Measurements from ENCODE around the gene RCOR1. TPM values are rescaled to one million over a fixed set of nuclear protein-coding genes. Genes with fewer than 3 reads are reported as not detected.

Gene RCOR1
- total and polyA plus RNA-seq, 11 donors, result 2.7 to 20.9 (median 12.1) TPM

- WGBS, 4 donors, result 74 to 82% (median 80%) methylated on average over 7 of the region's 7 CpGs
- TF ChIP-seq POLR2A (IDR thresholded peaks at IDR 0.05) (no peak), CTCF (IDR thresholded peaks at IDR 0.05) (no peak)
- no peak for DNase-seq
- no peaks in the 10 kb centered on the region for H3K27me3 ChIP-seq
- ATAC-seq, result no peak
- no peaks in the 10 kb centered on the region for H3K9me3 ChIP-seq
- no peak overlapping the region for H3K27ac ChIP-seq
- peaks cover 0 to 13% (median 0%) of the 10 kb centered on the region in 12 donors for H3K4me1 ChIP-seq
- intact Hi-C loops (cut with DNase I), result no loop called here
- no peaks in the 10 kb centered on the region for H3K36me3 ChIP-seq
- H3K4me3 ChIP-seq, result no peak overlapping the region
Observed at GRCh38 chr14:102662636-102663430, 70.4 kb downstream of the RCOR1 start.

GRCh38 chr14:102663440-102663839 is 71.0 kb downstream of the RCOR1 start:
- TF ChIP-seq POLR2A (IDR thresholded peaks at IDR 0.05) (no peak), CTCF (IDR thresholded peaks at IDR 0.05) (no peak)
- intact Hi-C loops (cut with DNase I), result no loop called here
- 92 to 94% (median 93%) methylated on average over 3 of the region's 3 CpGs for WGBS, 4 donors
- Histone ChIP-seq H3K4me1 (peaks cover 0 to 13% (median 0%) of the 10 kb centered on the region in 12 donors), H3K9me3 (no peaks in the 10 kb centered on the region), H3K27me3 (no peaks in the 10 kb centered on the region), H3K27ac (no peak overlapping the region), H3K36me3 (no peaks in the 10 kb centered on the region), H3K4me3 (no peak overlapping the region)
- ATAC-seq (no peak), DNase-seq (no peak)

- Histone ChIP-seq H3K27me3 (no peaks in the 10 kb centered on the region), H3K36me3 (no peaks in the 10 kb centered on the region), H3K9me3 (no peaks in the 10 kb centered on the region), H3K4me3 (no peak overlapping the region), H3K27ac (no peak overlapping the region), H3K4me1 (peaks cover 0 to 13% (median 0%) of the 10 kb centered on the region in 12 donors)
- TF ChIP-seq POLR2A (IDR thresholded peaks at IDR 0.05), result no peak
- TF ChIP-seq CTCF (IDR thresholded peaks at IDR 0.05), result no peak
- intact Hi-C loops (cut with DNase I), result no loop called here
- DNase-seq, result no peak
- no peak for ATAC-seq
- 65 to 76% (median 69%) methylated on average over 2 of the region's 2 CpGs for WGBS, 4 donors
Observed at GRCh38 chr14:102665621-102666020, 73.2 kb downstream of the RCOR1 start.

GRCh38 chr14:102666635-102667034 is 74.2 kb downstream of the RCOR1 start:
- no peaks in the 10 kb centered on the region for H3K36me3 ChIP-seq
- no peak overlapping the region for H3K4me3 ChIP-seq
- DNase-seq (no peak), ATAC-seq (no peak)
- no peaks in the 10 kb centered on the region for H3K9me3 ChIP-seq
- H3K4me1 ChIP-seq, result peaks cover 0 to 13% (median 0%) of the 10 kb centered on the region in 12 donors
- H3K27me3 ChIP-seq, result no peaks in the 10 kb centered on the region
- TF ChIP-seq CTCF (IDR thresholded peaks at IDR 0.05) (no peak), POLR2A (IDR thresholded peaks at IDR 0.05) (no peak)
- intact Hi-C loops (cut with DNase I), result no loop called here
- 85 to 90% (median 86%) methylated on average over 5 of the region's 5 CpGs for WGBS, 4 donors
- no peak overlapping the region for H3K27ac ChIP-seq

Data from heart left ventricle (tissue), 16 donors.